B cell (primary cell): ENCODE data around the gene RRBP1. TPM values are rescaled to one million over a fixed set of nuclear protein-coding genes. Genes with fewer than 3 reads are reported as not detected.

Experiments
- ATAC-seq: fragments of 200-7000 bp; cut with Tn5 transposase; one replicate; pipeline ENCODE4 v1.10.0; 2021; ENCODE audit warnings: low read depth, mild to moderate bottlenecking, moderate number of reproducible peaks, moderate library complexity
- CTCF ChIA-PET: fragments of 350-600 bp; sonication (Branson Sonifier 250); formaldehyde crosslinking; loops from one replicate; lab custom pipeline; 2021; ENCODE audit warnings: antibody characterized with exemption, inconsistent platforms; lab: Charles Lee
- POLR2A ChIA-PET: fragments of 350-600 bp; sonication (Branson Sonifier 250); formaldehyde crosslinking; loops from one replicate; lab custom pipeline; 2021; ENCODE audit warnings: antibody characterized with exemption; lab: Charles Lee
- DNase-seq: peaks from one replicate; pipeline ENCODE4 v3.0.0; 2013
- H2AFZ ChIP-seq: 2 replicates; pipeline ENCODE4 v1.6.1; 2012; ENCODE audit warnings: mild to moderate bottlenecking, low read depth, low read length; ENCODE audit not compliant: insufficient read depth, poor library complexity, severe bottlenecking
- H3K27ac ChIP-seq, 2 donors: 1 replicate in 1 of 2; 2 replicates in 1 of 2; pipeline ENCODE4 v1.5.1; 2012 to 2013; ENCODE audit warnings: low read length in 2 of 2, mild to moderate bottlenecking in 2 of 2, moderate library complexity in 1 of 2
- H3K27me3 ChIP-seq, 4 experiments: fragments of 200-600 bp in 1 of 4; sonication (generic) in 1 of 4; replicated peaks in 1 of 4; 1 replicate in 2 of 4; 2 replicates in 2 of 4; pipeline versions ENCODE4 v1.6.1 to v1.7.0; 2013 to 2016; ENCODE audit warnings: low read length in 3 of 4, mild to moderate bottlenecking in 2 of 4, mixed read lengths in 1 of 4, moderate library complexity in 1 of 4; ENCODE audit not compliant: insufficient read depth in 4 of 4, control insufficient read depth in 3 of 4; ENCODE audit errors: control extremely low read depth in 1 of 4
- H3K36me3 ChIP-seq, 2 experiments: replicated peaks in 1 of 2; 1 replicate in 1 of 2; 2 replicates in 1 of 2; pipeline versions ENCODE4 v1.6.1 to v1.7.1; 2013; ENCODE audit warnings: low read length in 1 of 2; ENCODE audit not compliant: insufficient read depth in 2 of 2, control insufficient read depth in 1 of 2; ENCODE audit errors: control extremely low read depth in 1 of 2, extremely low read depth in 1 of 2
- H3K4me1 ChIP-seq, 2 donors: fragments of 200-600 bp in 1 of 2; sonication (generic) in 1 of 2; 1 replicate in 1 of 2; 2 replicates in 1 of 2; pipeline versions ENCODE4 v1.5.1 to v1.6.1; 2013 to 2017; ENCODE audit warnings: low read length in 2 of 2; ENCODE audit not compliant: control insufficient read depth in 2 of 2, insufficient read depth in 2 of 2
- H3K4me2 ChIP-seq: replicated peaks from 2 replicates; pipeline ENCODE3; 2012; ENCODE audit warnings: mild to moderate bottlenecking, low read depth, low read length; ENCODE audit not compliant: poor library complexity, severe bottlenecking
- H3K4me3 ChIP-seq, 5 experiments: fragments of 200-600 bp in 1 of 5; sonication (generic) in 1 of 5; 1 replicate in 3 of 5; 2 replicates in 2 of 5; pipeline versions ENCODE4 v1.5.1 to v1.7.0; 2011 to 2016; ENCODE audit warnings: low read length in 4 of 5, mild to moderate bottlenecking in 4 of 5, low read depth in 2 of 5, control low read depth in 1 of 5, moderate library complexity in 1 of 5; ENCODE audit not compliant: insufficient read depth in 1 of 5; ENCODE audit errors: control extremely low read depth in 1 of 5, extremely low read depth in 1 of 5
- H3K79me2 ChIP-seq: fragments of 200-600 bp; sonication (generic); one replicate; pipeline ENCODE4 v1.6.0; 2016; ENCODE audit warnings: low read length; ENCODE audit not compliant: control insufficient read depth, insufficient read depth
- H3K9ac ChIP-seq: fragments of 200-600 bp; sonication (generic); 2 replicates; pipeline ENCODE4 v1.6.1; 2017; ENCODE audit warnings: mild to moderate bottlenecking, low read length, moderate library complexity
- H3K9me3 ChIP-seq, 3 donors: one replicate each; pipeline versions ENCODE4 v1.6.1 to v1.7.1; 2013; ENCODE audit warnings: low read length in 2 of 3; ENCODE audit not compliant: control insufficient read depth in 2 of 3, insufficient read depth in 1 of 3; ENCODE audit errors: control extremely low read depth in 1 of 3
- H4K20me1 ChIP-seq: 2 replicates; pipeline ENCODE4 v1.6.0; 2012; ENCODE audit warnings: mild to moderate bottlenecking, low read length; ENCODE audit not compliant: insufficient read depth, control insufficient read depth, poor library complexity, severe bottlenecking
- H3K27ac Mint-ChIP-seq: one replicate; pipeline ENCODE4 v1.8.0; 2021; ENCODE audit warnings: mixed read lengths
- H3K27me3 Mint-ChIP-seq: one replicate; pipeline ENCODE4 v1.8.0; 2021; ENCODE audit warnings: mixed read lengths
- H3K4me1 Mint-ChIP-seq: one replicate; pipeline ENCODE4 v1.8.0; 2021; ENCODE audit warnings: mixed read lengths
- H3K4me3 Mint-ChIP-seq: one replicate; pipeline ENCODE4 v1.8.0; 2021; ENCODE audit warnings: mixed read lengths
- H3K9me3 Mint-ChIP-seq: one replicate; pipeline ENCODE4 v1.8.0; 2022; ENCODE audit warnings: mixed read lengths; ENCODE audit not compliant: insufficient read depth
- EZH2 ChIP-seq: IDR thresholded peaks from 2 replicates; pipeline ENCODE4 v1.6.1; 2012; ENCODE audit warnings: borderline replicate concordance, low read depth, mild to moderate bottlenecking, moderate library complexity, low read length; ENCODE audit not compliant: insufficient read depth, poor library complexity, severe bottlenecking
- WGBS: methylation state at CpG from one replicate; pipeline ENCODE4 v1.1.5; 2013; ENCODE audit warnings: missing lambda C conversion rate; ENCODE audit not compliant: insufficient coverage; 5-methylcytosine and 5-hydroxymethylcytosine counted together
- intact Hi-C: fragments of 100-400 bp; cut with micrococcal nuclease; formaldehyde crosslinking; loops from one replicate; pipeline ENCODE4 v1.10.0; 2022
- polyA plus RNA-seq: library from polyadenylated mRNA; depleted of rRNA; stranded (reverse); fragments of >200 nt; gene quantifications from 2 replicates; pipeline ENCODE4 v1.2.3, GENCODE V29; 2012
- total RNA-seq, 2 donors: library from RNA; stranded (reverse); fragments of 120-200 nt in 1 of 2; gene quantifications; 1 replicate in 1 of 2; 2 replicates in 1 of 2; pipeline versions ENCODE4 v1.2.3 to v1.2.4, GENCODE V29; 2013 to 2022
- TF ChIP-seq, protein P1 (sequence below): fragments of 200-600 bp; IDR thresholded peaks from one replicate; pipeline ENCODE4 v1.8.0; 2022; ENCODE audit warnings: antibody characterized with exemption, mild to moderate bottlenecking

RRBP1 gene
- total and polyA plus RNA-seq, 2 donors (not counting 1 experiment from before 2014, with no cell fraction given): 10.9 to 27.5 TPM

DNA sequence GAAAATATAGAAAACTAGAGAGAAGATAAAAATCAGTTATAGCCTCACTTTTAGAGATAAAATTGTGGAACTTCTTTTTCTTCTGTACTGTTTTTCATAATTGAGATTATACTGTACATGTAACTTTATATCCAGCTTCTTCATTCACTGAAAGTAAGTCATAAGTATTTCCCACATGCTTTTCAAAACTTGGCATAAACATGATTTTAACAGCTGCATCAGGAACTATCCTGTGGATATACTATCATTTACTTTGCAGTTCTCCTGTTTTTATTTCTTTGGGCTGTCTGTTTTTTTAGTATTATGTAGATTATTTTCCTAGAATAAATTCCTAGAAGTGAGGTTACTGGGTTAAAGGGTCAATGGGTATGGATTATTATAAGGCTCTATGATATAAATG is 97.4 kb downstream of the RRBP1 start:
- no peaks in the 10 kb centered on the region for H3K9me3 ChIP-seq
- no peaks in the 10 kb centered on the region for H3K4me1 ChIP-seq
- TF ChIP-seq, protein P1, sequence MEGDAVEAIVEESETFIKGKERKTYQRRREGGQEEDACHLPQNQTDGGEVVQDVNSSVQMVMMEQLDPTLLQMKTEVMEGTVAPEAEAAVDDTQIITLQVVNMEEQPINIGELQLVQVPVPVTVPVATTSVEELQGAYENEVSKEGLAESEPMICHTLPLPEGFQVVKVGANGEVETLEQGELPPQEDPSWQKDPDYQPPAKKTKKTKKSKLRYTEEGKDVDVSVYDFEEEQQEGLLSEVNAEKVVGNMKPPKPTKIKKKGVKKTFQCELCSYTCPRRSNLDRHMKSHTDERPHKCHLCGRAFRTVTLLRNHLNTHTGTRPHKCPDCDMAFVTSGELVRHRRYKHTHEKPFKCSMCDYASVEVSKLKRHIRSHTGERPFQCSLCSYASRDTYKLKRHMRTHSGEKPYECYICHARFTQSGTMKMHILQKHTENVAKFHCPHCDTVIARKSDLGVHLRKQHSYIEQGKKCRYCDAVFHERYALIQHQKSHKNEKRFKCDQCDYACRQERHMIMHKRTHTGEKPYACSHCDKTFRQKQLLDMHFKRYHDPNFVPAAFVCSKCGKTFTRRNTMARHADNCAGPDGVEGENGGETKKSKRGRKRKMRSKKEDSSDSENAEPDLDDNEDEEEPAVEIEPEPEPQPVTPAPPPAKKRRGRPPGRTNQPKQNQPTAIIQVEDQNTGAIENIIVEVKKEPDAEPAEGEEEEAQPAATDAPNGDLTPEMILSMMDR: no peak
- TF ChIP-seq EZH2: no peak
- peaks cover 1% of the 10 kb centered on the region for H4K20me1 ChIP-seq
- no peak for DNase-seq
- H3K27ac Mint-ChIP-seq: no peak overlapping the region
- no peak overlapping the region for H2AFZ ChIP-seq
- H3K79me2 ChIP-seq: peaks cover 5% of the 10 kb centered on the region
- H3K4me3 Mint-ChIP-seq: no peak overlapping the region
- intact Hi-C loops: no loop called here
- H3K9me3 Mint-ChIP-seq: no peaks in the 10 kb centered on the region
- peaks cover 8% of the 10 kb centered on the region for H3K4me1 Mint-ChIP-seq
- ATAC-seq: no peak
- no peaks in the 10 kb centered on the region for H3K27me3 Mint-ChIP-seq
- no peak overlapping the region for H3K9ac ChIP-seq
- H3K27me3 ChIP-seq: no peaks in the 10 kb centered on the region
- no peaks in the 10 kb centered on the region for H3K36me3 ChIP-seq
- no peak overlapping the region for H3K4me2 ChIP-seq
- POLR2A ChIA-PET: no interaction called here
- CTCF ChIA-PET: interaction anchor here (1.0 kb wide), 1 partner anchor 48 kb away, joined by 3 read pairs; no protein-coding TSS in a partner anchor
- no peak overlapping the region for H3K4me3 ChIP-seq
- H3K27ac ChIP-seq: no peak overlapping the region

DNA sequence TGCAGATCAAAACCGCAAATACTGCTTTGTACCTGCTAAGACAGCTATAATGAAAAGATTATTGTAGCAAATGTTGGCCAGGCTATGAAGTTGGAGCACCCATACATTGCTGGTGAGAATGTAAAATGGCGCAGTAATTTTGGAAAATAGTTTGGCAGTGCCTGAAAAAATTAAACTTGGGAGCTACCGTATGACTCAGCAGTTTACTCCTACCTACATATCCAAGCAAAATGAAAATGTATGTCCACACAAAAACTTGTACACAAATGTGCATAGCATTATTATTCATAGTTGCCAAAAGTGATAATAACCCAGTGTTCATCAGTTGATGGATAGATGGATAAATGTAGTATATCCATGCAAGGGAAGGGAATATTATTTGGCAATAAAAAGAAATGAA is 98.9 kb downstream of the RRBP1 start:
- POLR2A ChIA-PET: no interaction called here
- Histone ChIP-seq H3K79me2 (peaks cover 13% of the 10 kb centered on the region), H3K9me3 (no peaks in the 10 kb centered on the region), H2AFZ (no peak overlapping the region), H3K4me2 (no peak overlapping the region), H3K4me1 (no peaks in the 10 kb centered on the region), H3K4me3 (no peak overlapping the region), H3K36me3 (no peaks in the 10 kb centered on the region), H3K9ac (no peak overlapping the region), H4K20me1 (peaks cover 9% of the 10 kb centered on the region), H3K27me3 (no peaks in the 10 kb centered on the region), H3K27ac (no peak overlapping the region)
- DNase-seq (no peak), ATAC-seq (no peak)
- Mint-ChIP-seq H3K4me1 (peaks cover 7% of the 10 kb centered on the region), H3K27ac (no peak overlapping the region), H3K4me3 (no peak overlapping the region), H3K9me3 (no peaks in the 10 kb centered on the region), H3K27me3 (no peaks in the 10 kb centered on the region)
- intact Hi-C loops: no loop called here
- TF ChIP-seq, protein P1: no peak
- TF ChIP-seq EZH2: no peak
- CTCF ChIA-PET: no interaction called here
- 100% methylated on average over 1 of the region's 3 CpGs for WGBS
